Fibroblast of pulmonary artery (primary cell): ENCODE measurements around the gene KDM4D.

Experiments used
- DNase-seq: peaks from one replicate; pipeline ENCODE4 v3.0.0-alpha.2; 2010; ENCODE audit warnings: low read depth
- H3K4me3 ChIP-seq: replicated peaks from 2 replicates; pipeline ENCODE4 v1.5.1; 2011; ENCODE audit warnings: low read depth, mild to moderate bottlenecking, control low read depth, low read length, moderate library complexity
- CTCF ChIP-seq: IDR thresholded peaks from 2 replicates; pipeline ENCODE4 v1.5.1; 2011; ENCODE audit warnings: mild to moderate bottlenecking, control low read depth, low read length, inconsistent platforms; ENCODE audit errors: missing control alignments

Gene KDM4D

GRCh38 chr11:95044010-95044409 lies 70.5 kb downstream of the KDM4D start:
- DNase-seq, result no peak
- no peak overlapping the region for H3K4me3 ChIP-seq
- TF ChIP-seq CTCF, result no peak

- H3K4me3 ChIP-seq, result no peak overlapping the region
- TF ChIP-seq CTCF, result no peak
- DNase-seq, result no peak
Observed at GRCh38 chr11:95045812-95046211, 72.3 kb downstream of the KDM4D start.
